ENCODE results near the gene HTRA1.

DNA sequence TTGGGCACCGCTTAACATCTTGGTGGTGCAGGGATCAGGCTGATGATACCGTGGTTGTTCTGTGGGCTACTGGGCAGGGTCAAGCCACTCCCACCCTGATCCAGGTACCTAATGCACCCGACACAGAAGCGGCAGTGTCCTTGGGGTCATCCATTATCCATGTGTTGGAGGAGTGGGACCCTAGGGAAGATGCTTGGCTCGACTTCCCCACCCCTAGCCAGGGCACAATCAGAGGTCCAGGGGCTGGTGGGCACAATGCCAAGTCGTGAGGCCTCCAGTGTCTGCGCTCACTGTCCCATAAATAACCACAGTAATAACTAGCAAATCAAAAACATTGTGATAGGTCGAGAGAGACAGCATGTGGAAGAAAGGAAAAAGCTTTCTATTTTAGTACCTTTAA is 37.7 kb downstream of the HTRA1 start:
- TF ChIP-seq, protein P1, sequence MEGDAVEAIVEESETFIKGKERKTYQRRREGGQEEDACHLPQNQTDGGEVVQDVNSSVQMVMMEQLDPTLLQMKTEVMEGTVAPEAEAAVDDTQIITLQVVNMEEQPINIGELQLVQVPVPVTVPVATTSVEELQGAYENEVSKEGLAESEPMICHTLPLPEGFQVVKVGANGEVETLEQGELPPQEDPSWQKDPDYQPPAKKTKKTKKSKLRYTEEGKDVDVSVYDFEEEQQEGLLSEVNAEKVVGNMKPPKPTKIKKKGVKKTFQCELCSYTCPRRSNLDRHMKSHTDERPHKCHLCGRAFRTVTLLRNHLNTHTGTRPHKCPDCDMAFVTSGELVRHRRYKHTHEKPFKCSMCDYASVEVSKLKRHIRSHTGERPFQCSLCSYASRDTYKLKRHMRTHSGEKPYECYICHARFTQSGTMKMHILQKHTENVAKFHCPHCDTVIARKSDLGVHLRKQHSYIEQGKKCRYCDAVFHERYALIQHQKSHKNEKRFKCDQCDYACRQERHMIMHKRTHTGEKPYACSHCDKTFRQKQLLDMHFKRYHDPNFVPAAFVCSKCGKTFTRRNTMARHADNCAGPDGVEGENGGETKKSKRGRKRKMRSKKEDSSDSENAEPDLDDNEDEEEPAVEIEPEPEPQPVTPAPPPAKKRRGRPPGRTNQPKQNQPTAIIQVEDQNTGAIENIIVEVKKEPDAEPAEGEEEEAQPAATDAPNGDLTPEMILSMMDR (IDR thresholded peaks at IDR 0.05) = no peak
- TF ChIP-seq POLR2A (IDR thresholded peaks at IDR 0.05) (no peak), EP300 (IDR thresholded peaks at IDR 0.05) (no peak), POLR2AphosphoS5 (IDR thresholded peaks at IDR 0.05) (no peak)

All from sigmoid colon (tissue), 4 donors.